PC-3 (cell line): ENCODE measurements around the gene ARMH4. TPM values are rescaled to one million over a fixed set of nuclear protein-coding genes. Genes with fewer than 3 reads are reported as not detected.

Experiments used
- ATAC-seq: fragments of 200-7000 bp; cut with Tn5 transposase; 2 replicates; pipeline ENCODE4 v1.9.1; 2020; ENCODE audit warnings: mild to moderate bottlenecking, moderate library complexity
- BruUV-seq: library from RNA; stranded (reverse); fragments of 400-500 nt; replicated peaks from 2 replicates; lab custom pipeline; 2021; lab: Mats Ljungman, UMichigan
- CTCF ChIA-PET: fragments of 300-600 bp; sonication (Branson Sonifier 250); formaldehyde crosslinking; loops from one replicate; lab custom pipeline; 2022; ENCODE audit warnings: antibody characterized with exemption; lab: Charles Lee
- POLR2A ChIA-PET: fragments of 300-600 bp; sonication (Branson Sonifier 250); formaldehyde crosslinking; loops from one replicate; lab custom pipeline; 2022; ENCODE audit warnings: antibody characterized with exemption; ENCODE audit not compliant: unreplicated experiment; lab: Charles Lee
- DNase-seq: peaks from one replicate; pipeline ENCODE4 v3.0.0-alpha.2; 2015
- H2AFZ ChIP-seq: fragments of 300-600 bp; sonication (generic); 2 replicates; pipeline ENCODE4 v1.6.0; 2016; ENCODE audit warnings: antibody characterized with exemption, low read length
- H3F3A ChIP-seq: fragments of 300-600 bp; sonication (generic); one replicate; pipeline ENCODE4 v1.6.0; 2017; ENCODE audit warnings: antibody characterized with exemption, low read length, control low read depth, mild to moderate bottlenecking; ENCODE audit not compliant: unreplicated experiment
- H3K27ac ChIP-seq: fragments of 300-600 bp; sonication (generic); 2 replicates; pipeline ENCODE4 v1.5.1; 2016; ENCODE audit warnings: mild to moderate bottlenecking, low read length
- H3K27me3 ChIP-seq: fragments of 300-600 bp; sonication (generic); 2 replicates; pipeline ENCODE4 v1.6.1; 2016; ENCODE audit warnings: low read length, mixed read lengths
- H3K36me3 ChIP-seq: fragments of 300-600 bp; sonication (generic); 2 replicates; pipeline ENCODE4 v1.6.1; 2016; ENCODE audit warnings: low read depth, mixed run types, low read length, mixed read lengths
- H3K4me1 ChIP-seq: fragments of 300-600 bp; sonication (generic); 2 replicates; pipeline ENCODE4 v1.5.1; 2016; ENCODE audit warnings: low read length; ENCODE audit not compliant: insufficient read depth
- H3K4me2 ChIP-seq: fragments of 300-600 bp; sonication (generic); 2 replicates; pipeline ENCODE4 v1.6.0; 2016; ENCODE audit warnings: low read length
- H3K4me3 ChIP-seq: fragments of 300-600 bp; sonication (generic); 2 replicates; pipeline ENCODE4 v1.5.1; 2016; ENCODE audit warnings: mild to moderate bottlenecking, low read length, mixed read lengths
- H3K79me2 ChIP-seq: fragments of 300-600 bp; sonication (generic); 2 replicates; pipeline ENCODE4 v1.6.1; 2017; ENCODE audit warnings: low read length, mixed read lengths
- H3K9ac ChIP-seq: fragments of 300-600 bp; sonication (generic); 2 replicates; pipeline ENCODE4 v1.6.0; 2016; ENCODE audit warnings: mild to moderate bottlenecking, low read length
- H3K9me2 ChIP-seq: fragments of 300-600 bp; sonication (generic); replicated peaks from 2 replicates; pipeline ENCODE4 v1.6.1; 2016; ENCODE audit warnings: mixed run types, low read length, mixed read lengths
- H3K9me3 ChIP-seq: fragments of 300-600 bp; sonication (generic); 2 replicates; pipeline ENCODE4 v1.6.1; 2016; ENCODE audit warnings: low read length, mixed read lengths
- H4K20me1 ChIP-seq: fragments of 300-600 bp; sonication (generic); 2 replicates; pipeline ENCODE4 v1.6.1; 2016; ENCODE audit warnings: low read length, mixed read lengths
- EZH2 ChIP-seq: fragments of 300-600 bp; sonication (generic); IDR thresholded peaks from one replicate; pipeline ENCODE4 v1.6.1; 2017; ENCODE audit warnings: antibody characterized with exemption, mild to moderate bottlenecking, low read length; ENCODE audit not compliant: unreplicated experiment
- EZH2phosphoT487 ChIP-seq: fragments of 300-600 bp; sonication (generic); IDR thresholded peaks from 2 replicates; pipeline ENCODE4 v1.6.1; 2018; ENCODE audit warnings: mild to moderate bottlenecking, antibody characterized with exemption, low read length, borderline replicate concordance
- intact Hi-C: fragments of 100-400 bp; cut with micrococcal nuclease; formaldehyde crosslinking; loops from 2 replicates; pipeline ENCODE4 v1.9.0; 2023
- total RNA-seq: library from RNA; depleted of rRNA; stranded (reverse); fragments of >200 nt; gene quantifications from 2 replicates; pipeline ENCODE4 v1.2.3, GENCODE V29; 2014
- TF ChIP-seq, protein P1 (sequence below): fragments of 300-600 bp; sonication (generic); conservative IDR thresholded peaks from 2 replicates; pipeline ENCODE4 v1.5.1; 2017; ENCODE audit warnings: antibody characterized with exemption, low read depth, mild to moderate bottlenecking, low read length

The ARMH4 gene
- total RNA-seq, 1 experiment from 2014 or later = 2.6 TPM

DNA sequence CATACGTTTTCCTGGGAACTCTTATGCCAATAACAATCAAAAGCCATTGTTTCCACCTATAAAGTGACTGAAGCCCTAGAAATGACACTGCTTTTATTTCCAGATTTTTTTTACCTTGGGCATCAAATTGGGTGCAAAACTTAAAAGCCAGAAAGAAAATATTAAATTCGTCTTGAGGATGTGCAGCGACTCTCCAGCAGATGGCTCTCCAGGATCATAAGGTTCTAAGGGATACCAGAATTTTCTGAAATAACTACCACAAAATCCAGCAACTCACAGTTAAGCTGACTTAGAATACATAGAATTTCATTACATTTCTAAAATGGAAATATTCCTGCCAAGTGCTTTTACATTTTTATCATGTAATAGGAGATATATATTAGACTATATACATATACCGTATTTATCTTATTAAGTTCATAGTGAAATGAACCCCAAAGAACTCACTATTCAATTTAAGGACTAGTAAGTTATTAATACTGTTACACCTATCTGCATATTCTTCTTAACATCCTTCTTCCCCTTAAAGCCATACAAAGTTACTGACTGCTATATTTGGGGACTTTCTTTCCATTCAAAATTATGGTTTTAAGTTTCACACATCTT is 44.0 kb downstream of the ARMH4 start:
- H3K27ac ChIP-seq = no peak overlapping the region
- no peak overlapping the region for H3K4me3 ChIP-seq
- peaks cover 6% of the 10 kb centered on the region for H3F3A ChIP-seq
- ChIA-PET CTCF (interaction anchor here (0.6 to 1.0 kb wide), 4 partner anchors 86 to 819 kb away, joined by 3 to 9 read pairs (median 4); no protein-coding TSS in a partner anchor), POLR2A (no interaction called here)
- TF ChIP-seq EZH2 = no peak
- TF ChIP-seq, protein P1, sequence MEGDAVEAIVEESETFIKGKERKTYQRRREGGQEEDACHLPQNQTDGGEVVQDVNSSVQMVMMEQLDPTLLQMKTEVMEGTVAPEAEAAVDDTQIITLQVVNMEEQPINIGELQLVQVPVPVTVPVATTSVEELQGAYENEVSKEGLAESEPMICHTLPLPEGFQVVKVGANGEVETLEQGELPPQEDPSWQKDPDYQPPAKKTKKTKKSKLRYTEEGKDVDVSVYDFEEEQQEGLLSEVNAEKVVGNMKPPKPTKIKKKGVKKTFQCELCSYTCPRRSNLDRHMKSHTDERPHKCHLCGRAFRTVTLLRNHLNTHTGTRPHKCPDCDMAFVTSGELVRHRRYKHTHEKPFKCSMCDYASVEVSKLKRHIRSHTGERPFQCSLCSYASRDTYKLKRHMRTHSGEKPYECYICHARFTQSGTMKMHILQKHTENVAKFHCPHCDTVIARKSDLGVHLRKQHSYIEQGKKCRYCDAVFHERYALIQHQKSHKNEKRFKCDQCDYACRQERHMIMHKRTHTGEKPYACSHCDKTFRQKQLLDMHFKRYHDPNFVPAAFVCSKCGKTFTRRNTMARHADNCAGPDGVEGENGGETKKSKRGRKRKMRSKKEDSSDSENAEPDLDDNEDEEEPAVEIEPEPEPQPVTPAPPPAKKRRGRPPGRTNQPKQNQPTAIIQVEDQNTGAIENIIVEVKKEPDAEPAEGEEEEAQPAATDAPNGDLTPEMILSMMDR = peak; percentile 99
- H4K20me1 ChIP-seq = no peaks in the 10 kb centered on the region
- no peaks in the 10 kb centered on the region for H3K36me3 ChIP-seq
- H3K79me2 ChIP-seq = no peaks in the 10 kb centered on the region
- ATAC-seq = 0 out of 2 replicates have a peak, but pooled peaks have one; percentile 6
- no TSS peak for BruUV-seq
- H3K9me2 ChIP-seq = no peaks in the 10 kb centered on the region
- no peak overlapping the region for H3K9ac ChIP-seq
- intact Hi-C loops = loop anchor here (1.0 to 10.0 kb wide), 8 partner anchors 21 to 637 kb away; partner anchors contain the start of genes ARMH4 and PSMA3
- peak; percentile 93 for DNase-seq
- no peaks in the 10 kb centered on the region for H3K9me3 ChIP-seq
- no peak overlapping the region for H2AFZ ChIP-seq
- peaks cover 16% of the 10 kb centered on the region; the same call in 1 of the 2 replicates for H3K27me3 ChIP-seq
- peaks cover 45% of the 10 kb centered on the region for H3K4me1 ChIP-seq
- peak overlapping the region; percentile 37 for H3K4me2 ChIP-seq

DNA sequence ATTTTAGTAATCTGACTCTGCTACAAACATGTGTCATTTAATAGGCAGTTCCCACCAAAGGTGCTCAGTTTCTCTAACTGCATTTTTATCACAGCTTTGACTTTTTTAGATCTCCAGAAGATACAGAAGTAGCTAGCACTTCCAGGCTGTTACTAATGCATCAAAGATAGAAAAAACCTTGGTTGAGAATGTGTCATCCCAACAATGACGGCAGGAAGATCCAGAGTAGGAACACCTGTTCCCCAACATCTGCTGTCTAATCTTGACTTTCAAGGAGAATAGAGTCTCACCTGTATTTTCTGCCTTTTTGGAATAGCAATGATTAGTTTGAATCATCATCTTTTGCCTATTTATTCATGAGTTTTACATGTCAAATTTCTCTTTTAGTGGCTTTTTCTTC is 45.0 kb downstream of the ARMH4 start:
- H3K79me2 ChIP-seq = no peaks in the 10 kb centered on the region
- 0 out of 2 replicates have a peak overlapping the region, but pooled peaks have one; percentile 0 for H3K27ac ChIP-seq
- no peaks in the 10 kb centered on the region for H3K9me2 ChIP-seq
- peaks cover 8% of the 10 kb centered on the region; the same call in 1 of the 2 replicates for H3K27me3 ChIP-seq
- TF ChIP-seq, protein P1 = no peak
- no peak for TF ChIP-seq EZH2
- TF ChIP-seq EZH2phosphoT487 = no peak
- no TSS peak for BruUV-seq
- POLR2A ChIA-PET = interaction anchor here (0.6 to 1.0 kb wide), 2 partner anchors 13 to 191 kb away, joined by 3 to 5 read pairs; partner anchors contain the start of gene ARID4A
- no peak overlapping the region for H3K4me3 ChIP-seq
- no peaks in the 10 kb centered on the region for H3K36me3 ChIP-seq
- peak overlapping the region; percentile 37 for H3K4me2 ChIP-seq
- no peak overlapping the region for H3K9ac ChIP-seq
- no peaks in the 10 kb centered on the region for H4K20me1 ChIP-seq
- CTCF ChIA-PET = interaction anchor here (0.6 to 0.9 kb wide), 3 partner anchors 34 to 61 kb away, joined by 3 to 4 read pairs (median 3); no protein-coding TSS in a partner anchor
- no peak overlapping the region for H2AFZ ChIP-seq
- no peaks in the 10 kb centered on the region for H3K9me3 ChIP-seq
- intact Hi-C loops = loop anchor here (5.0 to 10.0 kb wide), 2 partner anchors 360 to 638 kb away; no protein-coding TSS in a partner anchor
- H3F3A ChIP-seq = peaks cover 6% of the 10 kb centered on the region
- peaks cover 45% of the 10 kb centered on the region for H3K4me1 ChIP-seq
- peak; percentile 69 for DNase-seq
- no peak for ATAC-seq
